GM21825 (cell line): ENCODE results near the gene LRFN2.

Experiments
- ATAC-seq: cut with Tn5 transposase; IDR thresholded peaks from one replicate; pipeline ENCODE4 v1.9.1; 2021; ENCODE audit warnings: mild to moderate bottlenecking, moderate library complexity; ENCODE audit not compliant: unreplicated experiment

The LRFN2 gene

GRCh38 chr6:40440053-40440452, 147.1 kb downstream of the LRFN2 start:
- no peak for ATAC-seq

- no peak for ATAC-seq
These were observed 148.0 kb downstream of the LRFN2 start for GRCh38 chr6:40439026-40439800.

GRCh38 chr6:40438246-40438887, 148.8 kb downstream of the LRFN2 start:
- ATAC-seq, result no peak

GRCh38 chr6:40437631-40438030, 149.5 kb downstream of the LRFN2 start:
- ATAC-seq, result no peak

GRCh38 chr6:40436685-40437604, 150.2 kb downstream of the LRFN2 start:
- ATAC-seq, result no peak

- no peak for ATAC-seq
These were observed 154.2 kb downstream of the LRFN2 start for GRCh38 chr6:40432982-40433381.

- ATAC-seq, result no peak
These were observed 155.5 kb downstream of the LRFN2 start for GRCh38 chr6:40431706-40432105.

- ATAC-seq, result no peak
These were observed 160.0 kb downstream of the LRFN2 start for GRCh38 chr6:40427196-40427595.

GRCh38 chr6:40426346-40427066, 160.7 kb downstream of the LRFN2 start:
- no peak for ATAC-seq

- ATAC-seq, result no peak
These were observed 161.8 kb downstream of the LRFN2 start for GRCh38 chr6:40425192-40425919.

- no peak for ATAC-seq
These were observed 165.1 kb downstream of the LRFN2 start for GRCh38 chr6:40422046-40422445.

- ATAC-seq, result no peak
These were observed 167.0 kb downstream of the LRFN2 start for GRCh38 chr6:40419946-40420728.

- no peak for ATAC-seq
These were observed 167.8 kb downstream of the LRFN2 start for GRCh38 chr6:40419377-40419776.

GRCh38 chr6:40417031-40417430, 170.1 kb downstream of the LRFN2 start:
- ATAC-seq, result no peak

GRCh38 chr6:40414617-40415016, 172.5 kb downstream of the LRFN2 start:
- no peak for ATAC-seq

GRCh38 chr6:40413239-40413638, 173.9 kb downstream of the LRFN2 start:
- ATAC-seq, result no peak

- no peak for ATAC-seq
These were observed 175.3 kb downstream of the LRFN2 start for GRCh38 chr6:40411881-40412280.

GRCh38 chr6:40410821-40411220, 176.3 kb downstream of the LRFN2 start:
- ATAC-seq, result no peak

GRCh38 chr6:40409716-40410397, 177.3 kb downstream of the LRFN2 start:
- ATAC-seq, result no peak
